Stimulated activated CD8-positive, alpha-beta memory T cell treated with anti-CD3 and anti-CD28 coated beads, Interleukin-12 subunit alpha, Interleukin-12 subunit beta, amount 100 ng/mL, for 4 hours (primary cell): ENCODE results near the gene SMPDL3B.
A peak's percentile ranks its signal among the peaks of the same experiment; 100 is the strongest.
"Not testable (repeated sequence)": the region's sequence is repeated elsewhere in the genome, so short reads cannot be mapped to it uniquely, and the experiment has no call there.

Experiments used
- DNase-seq: peaks from one replicate; pipeline ENCODE4 v3.0.0-alpha.2; 2020; ENCODE audit warnings: low read depth

Gene SMPDL3B

DNA sequence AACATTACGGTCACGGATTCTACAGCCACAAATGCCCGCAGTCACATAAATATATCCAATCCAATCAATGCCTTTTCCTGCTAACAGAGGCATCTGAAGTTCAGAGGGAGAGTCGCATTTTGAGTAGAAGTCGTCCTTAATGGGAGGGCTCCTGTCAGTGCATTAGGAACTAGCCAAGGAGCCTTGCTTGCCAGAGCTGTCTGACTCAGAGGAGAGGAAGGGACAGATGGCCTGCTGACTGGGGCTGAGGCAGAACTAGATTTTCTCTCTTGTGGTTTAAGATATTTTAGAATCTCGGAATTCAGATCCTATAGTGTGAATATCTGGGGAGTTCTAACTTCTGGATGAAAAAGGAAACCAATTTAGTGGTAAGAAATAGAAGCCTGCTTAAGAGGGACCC is 35.6 kb downstream of the SMPDL3B start:
- no peak for DNase-seq

DNA sequence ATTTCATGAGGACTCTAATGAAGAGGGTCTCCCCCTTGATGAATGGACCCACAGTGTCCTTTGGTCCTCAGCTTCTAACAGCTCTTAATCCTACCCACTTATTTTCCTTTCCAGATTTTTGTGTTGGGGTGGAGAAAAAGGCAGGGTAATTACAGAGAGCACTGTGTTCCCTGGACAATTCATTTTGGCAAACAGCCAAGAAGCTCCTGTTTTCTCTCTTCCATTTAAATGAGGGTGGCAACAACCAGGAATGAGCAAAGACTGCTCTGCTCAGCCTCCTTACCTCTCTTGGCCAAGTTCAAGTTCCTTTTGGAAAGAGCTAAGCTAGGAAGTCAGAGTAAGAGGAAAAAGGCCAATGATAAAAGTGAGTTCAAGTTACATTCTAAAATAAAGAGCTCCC is 36.9 kb downstream of the SMPDL3B start:
- DNase-seq, result no peak

DNA sequence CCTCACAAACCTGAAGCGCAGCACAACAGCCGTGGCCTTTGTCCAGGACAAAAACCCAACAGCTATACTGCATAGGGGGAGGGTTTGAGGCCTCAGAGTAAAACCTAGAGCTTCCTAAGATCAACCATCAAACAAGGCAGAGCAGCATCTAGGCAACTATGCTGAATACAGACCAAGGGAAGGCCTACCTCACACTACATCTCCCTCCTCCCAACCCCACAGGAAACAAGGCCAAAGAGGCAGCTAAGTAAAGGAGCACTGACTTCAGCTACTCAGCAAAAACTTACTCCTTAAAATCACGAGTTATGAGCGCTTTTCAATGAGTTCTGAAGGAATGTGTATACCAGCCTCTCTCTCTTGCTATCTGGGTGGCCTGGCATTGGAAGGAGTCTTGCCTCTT is 37.3 kb downstream of the SMPDL3B start:
- no peak for DNase-seq

DNA sequence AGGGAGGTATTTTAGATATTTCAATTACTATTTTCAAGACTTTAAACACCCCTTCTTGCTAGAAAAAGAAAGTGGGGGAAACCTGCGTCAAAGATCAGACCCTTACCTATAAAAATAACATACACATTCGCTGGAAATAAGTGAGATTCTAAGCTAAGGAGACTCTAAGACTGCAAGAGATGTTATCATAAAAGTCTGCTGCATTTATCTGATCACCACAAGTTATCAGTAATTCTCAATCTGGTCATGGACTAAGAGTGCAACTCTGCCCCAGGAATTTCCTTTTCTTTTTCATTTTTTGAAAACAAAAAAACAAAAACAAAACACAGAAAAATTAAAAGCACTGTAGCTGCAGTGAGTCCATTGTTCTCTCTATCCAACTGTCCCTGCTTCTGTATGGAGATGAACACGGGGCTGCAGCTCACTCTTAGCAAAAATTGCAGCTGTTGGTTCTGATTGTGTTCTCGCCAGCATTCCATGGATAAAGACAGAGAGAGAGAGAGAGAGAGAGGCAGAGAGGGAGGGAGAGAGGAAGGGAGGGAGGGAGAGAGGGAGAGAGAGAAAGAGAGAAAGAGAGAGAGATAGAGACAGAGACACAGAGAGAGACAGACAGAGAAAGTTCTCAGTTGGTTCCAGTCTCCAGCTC is 39.1 kb downstream of the SMPDL3B start:
- DNase-seq, result no peak

DNA sequence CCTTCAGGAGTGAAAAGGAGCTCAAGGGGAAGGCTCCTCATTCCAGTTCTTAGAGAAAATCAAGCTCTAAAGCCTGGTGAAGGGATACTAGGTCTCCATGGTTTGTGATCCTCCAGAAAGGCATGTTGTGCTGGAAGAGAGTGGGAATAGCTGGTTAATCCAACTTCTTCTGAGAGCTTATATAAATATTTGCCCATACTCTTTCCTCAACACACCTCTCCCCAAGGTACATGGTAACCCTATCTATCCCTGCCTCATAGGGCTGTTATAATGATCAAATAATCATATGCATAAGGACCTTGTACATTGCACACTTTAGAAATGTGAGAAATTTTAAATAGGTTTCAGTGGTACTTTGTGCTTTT is 39.6 kb downstream of the SMPDL3B start:
- no peak for DNase-seq

DNA sequence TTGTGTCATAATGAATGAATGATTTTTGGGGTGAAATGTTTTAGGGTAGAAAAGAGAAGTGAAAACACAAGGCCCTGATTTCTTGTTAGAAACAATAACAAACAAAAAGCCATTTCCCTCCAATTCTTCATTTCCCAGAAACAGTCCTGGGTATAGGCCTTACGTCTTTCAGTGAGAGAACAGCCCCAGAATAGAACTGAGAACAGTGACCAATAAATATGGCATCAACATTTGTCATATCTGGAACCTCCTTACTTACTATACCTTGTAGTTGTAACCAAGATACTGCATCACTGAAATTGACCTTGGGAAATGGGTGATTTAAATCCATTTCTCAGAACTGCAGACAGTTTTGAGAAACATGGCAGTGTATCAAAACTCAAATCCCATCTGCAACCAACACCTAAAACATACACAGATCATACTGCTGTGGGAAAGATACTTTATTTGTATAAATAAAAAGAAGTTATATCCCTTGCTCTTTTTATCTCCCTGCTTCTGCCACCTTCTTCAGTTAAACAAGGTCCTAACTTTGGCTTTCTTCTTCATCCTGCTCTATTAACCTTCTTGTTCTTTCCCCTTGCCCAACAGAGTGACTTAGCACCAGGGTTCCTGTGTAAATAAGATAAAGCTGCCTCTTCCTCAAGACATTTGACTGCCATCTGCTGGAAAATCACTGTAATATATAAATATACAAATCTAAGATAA is 44.5 kb downstream of the SMPDL3B start:
- no peak for DNase-seq

DNA sequence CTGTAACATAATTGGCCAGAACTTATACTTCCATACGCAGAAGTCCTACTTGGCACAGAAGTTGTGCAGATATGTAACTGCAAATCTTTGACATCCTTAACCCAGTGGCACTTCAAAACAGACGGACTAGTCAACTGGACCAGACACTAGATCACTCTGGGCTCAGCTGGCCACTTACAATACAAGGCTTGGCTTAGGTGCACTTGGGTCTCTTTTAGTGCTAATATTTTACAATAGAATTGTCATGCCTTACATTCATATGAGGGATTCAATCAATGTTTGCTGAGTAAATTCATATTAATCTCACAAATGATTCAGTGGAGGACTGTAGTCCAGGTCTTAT is 45.0 kb downstream of the SMPDL3B start:
- no peak for DNase-seq

DNA sequence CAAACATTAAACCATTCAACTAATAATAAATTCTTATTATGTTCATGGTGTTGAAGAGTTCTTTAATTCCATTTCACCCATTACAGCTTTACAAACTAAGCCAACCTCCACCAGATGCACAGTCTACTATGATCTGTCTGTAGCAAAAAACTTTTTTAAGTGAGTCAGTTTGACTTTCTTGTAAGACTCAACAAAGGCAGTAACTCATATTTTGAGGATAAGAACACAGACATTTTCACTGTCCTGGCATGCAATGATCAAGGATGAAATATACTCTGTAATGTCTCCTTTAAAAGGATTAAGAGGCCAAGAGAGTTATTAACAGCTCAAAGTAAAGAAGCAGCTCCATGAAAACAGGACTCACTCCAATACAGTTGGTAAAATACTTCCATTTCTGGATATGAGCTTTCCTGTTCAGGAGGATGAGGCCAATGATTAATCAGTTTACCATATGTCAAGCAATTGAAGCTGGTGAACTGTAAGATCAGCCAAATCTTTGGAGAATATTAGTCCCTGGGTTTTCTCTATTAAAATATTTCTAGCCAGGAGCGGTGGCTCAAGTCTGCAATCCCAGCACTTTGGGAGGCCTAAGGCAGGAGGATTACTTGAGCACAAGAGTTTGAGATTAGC is 45.5 kb downstream of the SMPDL3B start:
- DNase-seq, result no peak

DNA sequence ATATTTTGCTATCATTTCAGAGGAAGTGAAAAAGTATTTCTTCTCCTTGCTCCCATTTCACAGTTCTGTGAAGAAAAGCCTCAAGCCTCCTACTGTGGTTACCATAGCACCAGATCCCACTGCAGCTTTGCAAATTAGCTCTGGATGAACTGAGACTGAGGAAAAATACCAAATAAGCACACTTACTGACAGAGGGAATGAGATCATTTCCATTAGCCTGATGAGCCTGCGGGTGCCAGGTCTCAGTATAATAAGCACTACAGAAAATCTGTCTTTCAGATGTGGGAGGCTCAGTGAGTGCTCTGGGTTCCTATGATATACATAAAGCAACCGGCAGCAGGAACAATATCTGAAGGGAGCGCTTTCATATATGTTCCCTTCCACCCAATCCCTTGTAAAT is 46.3 kb downstream of the SMPDL3B start:
- no peak for DNase-seq

DNA sequence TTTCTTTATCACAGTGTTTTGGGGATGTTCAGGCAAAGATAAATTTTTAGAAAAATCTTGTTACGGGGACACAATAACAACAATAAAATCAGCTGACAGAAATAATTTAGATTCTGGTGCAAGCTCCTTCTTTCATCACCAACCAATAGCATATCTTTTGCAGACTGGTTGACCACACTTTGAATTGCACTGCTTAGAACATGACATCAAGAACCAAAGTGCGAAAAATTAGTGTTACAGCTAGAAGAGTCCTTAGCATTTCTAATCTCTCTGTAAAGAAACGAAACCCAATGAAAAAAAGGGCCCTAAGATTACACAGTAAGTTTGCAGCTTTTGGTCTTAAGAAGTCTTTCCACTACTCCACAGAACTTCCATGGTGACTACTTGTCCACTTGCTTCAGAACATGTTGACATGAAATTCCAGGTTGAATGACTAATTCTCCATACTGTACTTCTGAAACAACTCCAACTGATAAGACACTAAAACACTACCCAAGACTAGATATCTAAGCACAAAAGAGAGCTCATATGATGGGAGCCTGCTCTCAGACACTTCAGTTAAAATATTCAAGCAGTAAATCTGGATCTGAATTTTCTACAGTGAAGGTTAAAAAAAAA is 56.2 kb downstream of the SMPDL3B start:
- no peak for DNase-seq

DNA sequence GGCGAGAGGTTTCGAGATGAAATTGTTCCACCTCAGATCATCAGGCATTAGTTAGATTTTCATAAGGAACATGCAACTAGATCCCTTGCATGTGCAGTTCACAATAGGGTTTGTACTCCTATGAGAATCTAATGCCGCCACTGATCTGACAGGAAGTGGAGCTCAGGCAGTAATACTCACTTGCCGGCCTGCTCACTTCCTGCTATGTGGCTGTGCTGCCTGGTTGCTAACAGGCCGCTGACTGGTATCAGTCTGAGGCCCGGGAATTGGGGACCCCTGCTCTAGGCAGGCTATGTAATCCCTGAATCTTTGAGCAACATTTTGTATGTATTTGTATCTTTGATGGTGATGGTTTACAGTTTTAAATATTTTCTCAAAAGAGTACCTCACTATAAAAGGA is 57.5 kb downstream of the SMPDL3B start:
- DNase-seq, result peak; percentile 7

DNA sequence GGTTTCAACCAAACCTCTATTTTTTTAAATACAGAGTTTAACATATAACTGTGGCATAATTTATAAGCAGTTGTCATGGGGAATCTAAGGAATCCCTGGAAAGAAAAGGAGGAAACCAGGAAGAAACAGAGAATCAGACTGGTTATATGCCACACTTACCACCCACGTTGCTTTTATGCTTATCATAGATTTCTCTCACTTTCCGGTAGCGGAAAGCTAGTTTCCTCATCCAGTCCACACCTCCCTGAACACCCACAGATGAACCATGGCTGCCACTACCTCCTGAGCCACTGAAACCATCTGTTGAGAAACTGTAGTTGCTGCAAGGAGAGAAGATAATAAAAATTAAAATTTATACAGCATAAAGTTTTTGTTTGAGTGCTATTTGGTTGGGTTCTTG is 58.4 kb downstream of the SMPDL3B start:
- no peak for DNase-seq

DNA sequence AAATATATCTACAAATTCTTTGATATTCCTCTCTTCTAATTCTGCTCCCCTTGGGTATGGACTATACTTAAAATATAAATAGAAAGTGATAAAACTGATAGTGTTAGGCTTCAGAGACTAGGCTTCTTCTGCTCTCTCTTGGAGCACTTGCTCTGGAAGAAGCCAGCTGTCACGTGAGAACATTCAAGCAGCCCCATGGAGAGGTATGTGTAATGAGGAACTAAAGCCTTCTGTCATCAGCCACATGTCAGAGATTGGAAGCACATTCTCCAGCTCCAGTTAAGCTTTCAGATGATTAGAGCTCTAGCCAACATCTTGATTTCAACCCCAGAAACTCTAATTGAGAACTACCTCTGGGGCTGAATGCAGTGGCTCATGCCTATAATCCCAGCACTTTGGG is 59.3 kb downstream of the SMPDL3B start:
- DNase-seq, result no peak

DNA sequence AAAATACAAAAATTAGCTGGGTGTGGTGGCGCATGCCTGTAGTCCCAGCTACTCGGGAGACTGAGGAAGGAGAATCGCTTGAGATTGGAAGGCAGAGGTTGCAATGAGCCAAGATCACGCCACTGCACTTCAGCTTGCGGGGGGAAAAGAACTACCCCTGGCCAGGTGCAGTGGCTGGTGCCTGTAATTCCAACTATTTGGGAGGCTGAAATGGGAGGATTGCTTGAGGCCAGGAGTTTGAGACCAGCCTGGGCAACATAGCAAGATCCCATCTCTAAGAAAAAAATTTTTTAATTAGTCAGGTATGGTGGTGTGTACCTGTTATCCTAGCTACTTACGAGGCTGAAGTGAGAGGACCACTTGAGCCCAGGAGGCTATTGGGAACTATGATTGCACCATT is 59.7 kb downstream of the SMPDL3B start:
- DNase-seq, result not testable (repeated sequence)

DNA sequence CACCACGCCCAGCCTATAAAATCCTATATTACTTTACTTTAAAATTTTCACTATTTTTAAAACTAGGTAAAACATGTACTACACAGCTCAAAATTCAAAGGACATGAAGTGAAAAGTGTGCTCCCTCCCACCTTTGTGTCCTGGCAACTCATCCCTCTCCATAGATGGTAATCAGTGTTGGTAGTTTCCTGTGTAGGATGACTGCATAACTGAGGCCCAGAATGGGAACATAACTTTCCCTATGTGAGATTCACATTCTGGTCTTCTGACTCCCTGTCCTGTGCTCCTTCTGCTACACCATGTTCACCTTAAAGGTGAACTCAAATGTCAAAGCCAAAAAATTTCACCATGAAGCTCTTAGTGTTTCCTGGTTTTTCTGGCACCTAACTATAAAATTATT is 64.3 kb downstream of the SMPDL3B start:
- DNase-seq, result no peak

DNA sequence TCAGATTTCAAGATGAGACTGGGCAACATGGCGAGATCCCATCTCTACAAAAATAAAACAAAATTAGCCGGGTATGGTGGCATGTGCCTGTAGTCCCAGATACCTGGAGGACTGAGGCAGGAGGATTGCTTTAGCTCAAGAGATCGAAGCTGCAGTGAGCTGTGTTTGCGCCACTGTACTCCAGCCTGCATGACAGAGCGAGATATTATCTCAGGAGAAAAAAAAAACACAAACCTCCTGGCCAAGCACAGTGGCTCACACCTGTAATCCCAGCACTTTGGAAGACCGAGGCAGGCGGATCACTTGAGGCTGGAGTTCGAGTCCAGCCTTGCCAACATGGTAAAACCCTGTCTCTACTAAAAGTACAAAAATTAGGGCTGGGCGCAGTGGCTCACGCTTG is 67.8 kb downstream of the SMPDL3B start:
- no peak for DNase-seq

DNA sequence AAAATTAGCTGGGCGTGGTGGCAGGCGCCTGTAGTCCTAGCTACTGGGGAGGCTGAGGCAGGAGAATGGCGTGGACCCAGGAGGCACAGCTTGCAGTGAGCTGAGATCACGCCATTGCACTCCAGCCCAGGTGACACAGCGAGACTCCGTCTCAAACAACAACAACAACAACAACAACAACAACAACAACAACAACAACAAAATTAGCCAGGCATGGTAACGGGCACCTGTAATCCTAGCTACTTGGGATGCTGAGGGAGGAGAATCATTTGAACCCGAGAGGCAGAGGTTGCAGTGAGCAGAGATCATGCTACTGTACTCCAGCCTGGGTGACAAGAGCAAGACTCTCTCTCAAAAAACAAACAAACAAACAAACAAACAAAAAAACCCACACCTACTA is 68.3 kb downstream of the SMPDL3B start:
- DNase-seq, result not testable (repeated sequence)
